ENCODE results near the gene CT47B1. TPM values are rescaled to one million over a fixed set of nuclear protein-coding genes. Genes with fewer than 3 reads are reported as not detected.

The CT47B1 gene
- polyA plus RNA-seq, 1 experiment = not detected

DNA sequence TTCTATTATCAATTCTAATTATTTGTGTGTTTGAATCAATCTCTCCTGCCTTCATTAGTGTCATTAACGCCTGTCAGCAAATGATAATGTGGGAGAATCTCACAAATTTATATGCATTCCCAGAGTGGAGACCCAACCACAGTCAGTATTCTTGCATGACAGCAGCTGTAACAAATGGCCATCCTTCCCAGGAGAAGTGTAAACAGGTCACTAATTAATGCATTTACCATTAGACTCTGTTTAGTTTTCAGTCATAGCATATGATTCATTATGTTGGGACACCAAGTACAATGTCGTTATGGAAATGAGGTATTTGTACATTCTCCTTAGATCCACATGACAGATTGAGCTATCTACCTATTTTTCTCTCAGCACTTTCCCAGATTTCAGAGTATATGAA, 50.5 kb downstream of the CT47B1 start:
- H3K27me3 ChIP-seq (ENCODE audit: control insufficient read depth, insufficient read depth, low read length) = no peaks in the 10 kb centered on the region
- H3K27ac ChIP-seq (ENCODE audit: low read depth, low read length) = no peak overlapping the region
- DNase-seq (ENCODE audit: low read depth, low spot score) = no peak
- TF ChIP-seq, protein P1, sequence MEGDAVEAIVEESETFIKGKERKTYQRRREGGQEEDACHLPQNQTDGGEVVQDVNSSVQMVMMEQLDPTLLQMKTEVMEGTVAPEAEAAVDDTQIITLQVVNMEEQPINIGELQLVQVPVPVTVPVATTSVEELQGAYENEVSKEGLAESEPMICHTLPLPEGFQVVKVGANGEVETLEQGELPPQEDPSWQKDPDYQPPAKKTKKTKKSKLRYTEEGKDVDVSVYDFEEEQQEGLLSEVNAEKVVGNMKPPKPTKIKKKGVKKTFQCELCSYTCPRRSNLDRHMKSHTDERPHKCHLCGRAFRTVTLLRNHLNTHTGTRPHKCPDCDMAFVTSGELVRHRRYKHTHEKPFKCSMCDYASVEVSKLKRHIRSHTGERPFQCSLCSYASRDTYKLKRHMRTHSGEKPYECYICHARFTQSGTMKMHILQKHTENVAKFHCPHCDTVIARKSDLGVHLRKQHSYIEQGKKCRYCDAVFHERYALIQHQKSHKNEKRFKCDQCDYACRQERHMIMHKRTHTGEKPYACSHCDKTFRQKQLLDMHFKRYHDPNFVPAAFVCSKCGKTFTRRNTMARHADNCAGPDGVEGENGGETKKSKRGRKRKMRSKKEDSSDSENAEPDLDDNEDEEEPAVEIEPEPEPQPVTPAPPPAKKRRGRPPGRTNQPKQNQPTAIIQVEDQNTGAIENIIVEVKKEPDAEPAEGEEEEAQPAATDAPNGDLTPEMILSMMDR (IDR thresholded peaks at IDR 0.05; ENCODE audit: low read depth, low read length) = no peak
- no peak overlapping the region for H3K4me3 ChIP-seq (ENCODE audit: low read depth, low read length)
- CTCF ChIA-PET = interaction anchor here (0.6 kb wide), 1 partner anchor 35 kb away, joined by 4 read pairs; no protein-coding TSS in a partner anchor
- POLR2A ChIA-PET = no interaction called here
- H3K9me3 ChIP-seq (ENCODE audit: control insufficient read depth, insufficient read depth, low read length) = no peaks in the 10 kb centered on the region

DNA sequence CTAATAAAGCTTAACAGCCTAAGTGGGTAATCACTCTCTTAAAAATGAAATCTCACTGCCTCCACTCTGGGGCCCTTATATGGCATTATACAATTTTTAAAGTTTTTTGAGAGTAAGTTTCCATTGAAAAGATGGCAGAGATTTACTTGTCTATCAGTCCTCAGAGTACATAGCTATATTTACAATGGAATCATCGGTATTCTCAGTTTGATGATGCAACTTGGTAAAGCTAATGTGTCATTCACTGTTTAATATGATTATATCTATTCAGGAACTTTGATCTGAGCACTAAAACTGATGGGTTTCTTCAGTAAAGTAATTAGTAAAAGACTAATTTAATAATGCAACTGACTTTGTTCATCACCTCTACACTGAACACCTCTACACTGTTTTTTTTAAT, 51.6 kb downstream of the CT47B1 start:
- POLR2A ChIA-PET = no interaction called here
- H3K4me3 ChIP-seq (ENCODE audit: low read depth, low read length) = no peak overlapping the region
- TF ChIP-seq, protein P1 (IDR thresholded peaks at IDR 0.05; ENCODE audit: low read depth, low read length) = no peak
- no peak for DNase-seq (ENCODE audit: low read depth, low spot score)
- H3K27me3 ChIP-seq (ENCODE audit: control insufficient read depth, insufficient read depth, low read length) = no peaks in the 10 kb centered on the region
- CTCF ChIA-PET = no interaction called here
- H3K9me3 ChIP-seq (ENCODE audit: control insufficient read depth, insufficient read depth, low read length) = no peaks in the 10 kb centered on the region
- H3K27ac ChIP-seq (ENCODE audit: low read depth, low read length) = no peak overlapping the region

DNA sequence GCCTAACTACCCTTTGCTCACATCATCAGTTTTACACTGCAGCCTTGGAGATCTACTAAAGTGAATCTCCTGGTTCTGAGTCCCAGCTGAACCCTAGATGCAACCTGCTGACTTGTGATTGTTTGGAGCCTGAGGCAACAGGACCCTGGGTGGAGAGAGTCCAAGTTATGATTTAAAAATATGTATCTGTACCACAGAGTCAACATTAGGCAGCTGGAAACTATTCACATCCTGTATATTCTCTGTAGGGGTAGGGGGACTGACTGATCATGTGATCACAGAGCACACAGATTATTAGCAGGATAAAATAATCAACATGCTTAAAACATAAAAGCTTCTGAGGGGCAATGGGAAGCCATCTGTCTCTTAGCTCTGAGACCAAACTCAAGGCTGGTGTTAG, 52.1 kb downstream of the CT47B1 start:
- DNase-seq (ENCODE audit: low read depth, low spot score) = no peak
- Histone ChIP-seq H3K27me3 (ENCODE audit: control insufficient read depth, insufficient read depth, low read length) (no peaks in the 10 kb centered on the region), H3K27ac (ENCODE audit: low read depth, low read length) (no peak overlapping the region), H3K4me3 (ENCODE audit: low read depth, low read length) (no peak overlapping the region), H3K9me3 (ENCODE audit: control insufficient read depth, insufficient read depth, low read length) (no peaks in the 10 kb centered on the region)
- CTCF ChIA-PET = no interaction called here
- POLR2A ChIA-PET = no interaction called here
- TF ChIP-seq, protein P1 (IDR thresholded peaks at IDR 0.05; ENCODE audit: low read depth, low read length) = no peak

Small RNA genes lying within 50 kb of the gene (small RNA-seq; reads per million reads assigned to genes)
- not detected for gene AC008162.1 (ENCODE audit: insufficient read length, low read depth)

Other genes with a start within 250 kb of the CT47B1 start
- gene C1GALT1C1, start 245.8 kb downstream of the CT47B1 start, polyA plus RNA-seq (2011; rRNA removed) = 24.6 and 33.6 TPM in 2 replicates
- not detected in 2 replicates for gene CT47A11, start 61.3 kb upstream of the CT47B1 start, polyA plus RNA-seq (2011; rRNA removed)
- gene CT47A10, start 66.2 kb upstream of the CT47B1 start, polyA plus RNA-seq (2011; rRNA removed) = not detected in 2 replicates
- not detected in 2 replicates for gene CT47A9, start 71.0 kb upstream of the CT47B1 start, polyA plus RNA-seq (2011; rRNA removed)
- not detected in 2 replicates for gene CT47A8, start 75.9 kb upstream of the CT47B1 start, polyA plus RNA-seq (2011; rRNA removed)
- gene CT47A7, start 80.7 kb upstream of the CT47B1 start, polyA plus RNA-seq (2011; rRNA removed) = not detected in 2 replicates
- not detected in 2 replicates for gene CT47A6, start 85.6 kb upstream of the CT47B1 start, polyA plus RNA-seq (2011; rRNA removed)
- gene CT47A5, start 90.5 kb upstream of the CT47B1 start, polyA plus RNA-seq (2011; rRNA removed) = not detected in 2 replicates
- gene CT47A4, start 95.3 kb upstream of the CT47B1 start, polyA plus RNA-seq (2011; rRNA removed) = not detected in 2 replicates
- not detected in 2 replicates for gene CT47A3, start 100.2 kb upstream of the CT47B1 start, polyA plus RNA-seq (2011; rRNA removed)
- not detected in 2 replicates for gene CT47A2, start 105.1 kb upstream of the CT47B1 start, polyA plus RNA-seq (2011; rRNA removed)
- gene CT47A1, start 109.9 kb upstream of the CT47B1 start, polyA plus RNA-seq (2011; rRNA removed) = not detected in 2 replicates
- 1.3 and 1.4 TPM in 2 replicates for gene GLUD2, start 171.7 kb upstream of the CT47B1 start, polyA plus RNA-seq (2011; rRNA removed)